ENCODE results near the gene MAGEA2.

- TF ChIP-seq TCF7L2 (IDR thresholded peaks at IDR 0.05; ENCODE audit: low read depth, low read length) (no peak), NONO (IDR thresholded peaks at IDR 0.05; ENCODE audit: low read depth in 2 of 2, low read length in 1 of 2) (no peak), GATA2 (CRISPR knock-in tag; IDR thresholded peaks at IDR 0.05) (no peak), BHLHE40 (IDR thresholded peaks at IDR 0.05; ENCODE audit: low read length) (no peak), JUN (IDR thresholded peaks at IDR 0.05; ENCODE audit: borderline replicate concordance, low read depth, low read length) (no peak), JUN (CRISPR knock-in tag; IDR thresholded peaks at IDR 0.05; ENCODE audit: borderline replicate concordance) (no peak), ZNF449 (CRISPR knock-in tag; IDR thresholded peaks at IDR 0.05) (no peak), POLR2AphosphoS5 (IDR thresholded peaks at IDR 0.05; ENCODE audit: control insufficient read depth, insufficient read depth, low read depth, low read length) (no peak)
Observed at GRCh38 chrX:152738560-152738959, 15.1 kb downstream of the MAGEA2 start.
